ENCODE data around the gene PLOD1. TPM values are rescaled to one million over a fixed set of nuclear protein-coding genes. Genes with fewer than 3 reads are reported as not detected.
"Not testable (repeated sequence)": the region's sequence is repeated elsewhere in the genome, so short reads cannot be mapped to it uniquely, and the experiment has no call there.

PLOD1 gene
- total RNA-seq, 3 donors from 2014 or later: 33.7 to 68.6 (median 35.4) TPM

- ATAC-seq: peak; percentile 25
- no peak for TF ChIP-seq CTCF (IDR thresholded peaks at IDR 0.05)
- no peak for DNase-seq
- Histone ChIP-seq H3K9me3 (no peaks in the 10 kb centered on the region), H3K4me3 (no peak overlapping the region), H3K4me1 (ENCODE audit: low read depth) (peaks cover 38% of the 10 kb centered on the region), H3K36me3 (ENCODE audit: low read depth) (peaks cover 8% of the 10 kb centered on the region)
- intact Hi-C loops (cut with DNase I, micrococcal nuclease): no loop called here
Measured at GRCh38 chr1:11920239-11920903, 14.1 kb upstream of the PLOD1 start.

GRCh38 chr1:11921022-11921421 lies 13.5 kb upstream of the PLOD1 start:
- peaks cover 8% of the 10 kb centered on the region for H3K36me3 ChIP-seq (ENCODE audit: low read depth)
- TF ChIP-seq CTCF (IDR thresholded peaks at IDR 0.05): no peak
- peaks cover 38% of the 10 kb centered on the region for H3K4me1 ChIP-seq (ENCODE audit: low read depth)
- H3K9me3 ChIP-seq: no peaks in the 10 kb centered on the region
- ATAC-seq: no peak
- no peak for DNase-seq
- H3K4me3 ChIP-seq: no peak overlapping the region
- intact Hi-C loops (cut with DNase I, micrococcal nuclease): no loop called here

- no peak overlapping the region for H3K4me3 ChIP-seq
- no peaks in the 10 kb centered on the region for H3K9me3 ChIP-seq
- peaks cover 38% of the 10 kb centered on the region for H3K4me1 ChIP-seq (ENCODE audit: low read depth)
- TF ChIP-seq CTCF (IDR thresholded peaks at IDR 0.05): no peak
- peaks cover 8% of the 10 kb centered on the region for H3K36me3 ChIP-seq (ENCODE audit: low read depth)
- no peak for ATAC-seq
- no peak for DNase-seq
- intact Hi-C loops (cut with DNase I, micrococcal nuclease): no loop called here
Measured at GRCh38 chr1:11923069-11923826, 11.3 kb upstream of the PLOD1 start.

GRCh38 chr1:11923827-11924113 lies 10.7 kb upstream of the PLOD1 start:
- ATAC-seq: no peak
- no peak for TF ChIP-seq CTCF (IDR thresholded peaks at IDR 0.05)
- intact Hi-C loops (cut with DNase I, micrococcal nuclease): no loop called here
- peaks cover 36% of the 10 kb centered on the region for H3K4me1 ChIP-seq (ENCODE audit: low read depth)
- no peak overlapping the region for H3K4me3 ChIP-seq
- no peaks in the 10 kb centered on the region for H3K9me3 ChIP-seq
- H3K36me3 ChIP-seq (ENCODE audit: low read depth): peaks cover 8% of the 10 kb centered on the region
- no peak for DNase-seq

- intact Hi-C loops (cut with DNase I, micrococcal nuclease): no loop called here
- H3K4me1 ChIP-seq (ENCODE audit: low read depth): peaks cover 34% of the 10 kb centered on the region
- no peaks in the 10 kb centered on the region for H3K9me3 ChIP-seq
Measured at GRCh38 chr1:11924334-11925195, 10.0 kb upstream of the PLOD1 start.

GRCh38 chr1:11925196-11925937 lies 9.2 kb upstream of the PLOD1 start:
- H3K9me3 ChIP-seq; H3K36me3 ChIP-seq (ENCODE audit: low read depth); intact Hi-C loops (cut with DNase I, micrococcal nuclease): not testable (repeated sequence)
- peak overlapping the region; percentile 93 for H3K4me3 ChIP-seq
- H3K4me1 ChIP-seq (ENCODE audit: low read depth): peaks cover 38% of the 10 kb centered on the region
- peak in 1 of 3 donors; percentile 53 for DNase-seq
- ATAC-seq: peak; percentile 69

More at GRCh38 chr1:11924334-11925195, 10.0 kb upstream of the PLOD1 start:
- DNase-seq (peak in 1 of 3 donors; percentile 35), ATAC-seq (peak; percentile 44)
- no peak for TF ChIP-seq CTCF (IDR thresholded peaks at IDR 0.05)
- Histone ChIP-seq H3K4me3 (peak overlapping the region; percentile 93), H3K36me3 (ENCODE audit: low read depth) (peaks cover 6% of the 10 kb centered on the region)
